Spleen (tissue), 11 donors: Measurements from ENCODE around the gene OTOS. TPM values are rescaled to one million over a fixed set of nuclear protein-coding genes. Genes with fewer than 3 reads are reported as not detected.

Experiments
- DNase-seq: peaks from one replicate; pipeline ENCODE4 v3.0.0-alpha.2; 2020
- H3K27ac ChIP-seq, 8 donors: fragments of 200-600 bp; sonication (generic) in 7 of 8; 1 replicate in 4 of 8; 2 replicates in 4 of 8; pipeline versions ENCODE4 v1.5.0 to v1.8.0; 2016 to 2021; ENCODE audit warnings: inconsistent platforms in 4 of 8, mild to moderate bottlenecking in 4 of 8, moderate library complexity in 1 of 8
- H3K27me3 ChIP-seq, 7 donors: fragments of 200-600 bp; sonication (generic) in 6 of 7; replicated peaks in 1 of 7; 1 replicate in 4 of 7; 2 replicates in 3 of 7; pipeline versions ENCODE4 v1.5.0 to v1.8.0; 2016 to 2021; ENCODE audit warnings: inconsistent platforms in 3 of 7, mild to moderate bottlenecking in 1 of 7
- H3K36me3 ChIP-seq, 6 donors: fragments of 200-600 bp; sonication (generic) in 5 of 6; 1 replicate in 4 of 6; 2 replicates in 2 of 6; pipeline versions ENCODE4 v1.5.0 to v1.8.0; 2016 to 2021; ENCODE audit warnings: inconsistent platforms in 2 of 6
- H3K4me1 ChIP-seq, 6 donors: fragments of 200-600 bp; sonication (generic) in 5 of 6; 1 replicate in 3 of 6; 2 replicates in 3 of 6; pipeline versions ENCODE4 v1.5.0 to v1.8.0; 2016 to 2021; ENCODE audit warnings: inconsistent platforms in 3 of 6
- H3K4me3 ChIP-seq, 8 donors: fragments of 200-600 bp; sonication (generic) in 7 of 8; 1 replicate in 4 of 8; 2 replicates in 4 of 8; pipeline versions ENCODE4 v1.5.0 to v1.8.0; 2016 to 2021; ENCODE audit warnings: inconsistent platforms in 4 of 8, mild to moderate bottlenecking in 4 of 8, moderate library complexity in 2 of 8
- H3K9me3 ChIP-seq, 8 donors: fragments of 200-600 bp; sonication (generic) in 7 of 8; 1 replicate in 4 of 8; 2 replicates in 4 of 8; pipeline versions ENCODE4 v1.5.0 to v1.8.0; 2016 to 2021; ENCODE audit warnings: inconsistent platforms in 4 of 8
- POLR2A ChIP-seq, 3 donors: fragments of 450-650 bp; IDR thresholded peaks; one replicate each; pipeline ENCODE4 v1.5.1; 2017; ENCODE audit warnings: antibody characterized with exemption in 3 of 3, mild to moderate bottlenecking in 1 of 3
- POLR2AphosphoS5 ChIP-seq, 3 donors: sonication (generic); formaldehyde crosslinking; IDR thresholded peaks; one replicate each; pipeline ENCODE4 v1.5.1; 2017; ENCODE audit warnings: antibody characterized with exemption in 3 of 3
- WGBS, 5 donors: extraction: QIAGEN DNeasy Blood & Tissue Kit in 3 of 5; methylation state at CpG; one replicate each; pipeline versions ENCODE4 v1.1.5 to v1.1.7; 2013 to 2018; 5-methylcytosine and 5-hydroxymethylcytosine counted together
- intact Hi-C: fragments of 100-400 bp; cut with DNase I; formaldehyde crosslinking; loops from one replicate; pipeline ENCODE4 v1.15.0; 2023; ENCODE audit warnings: low total_unique reads
- polyA plus RNA-seq, 3 donors: library from polyadenylated mRNA; stranded (reverse); fragments of 200-250 nt; gene quantifications; one replicate each; pipeline ENCODE4 v1.2.1, GENCODE V29; 2013
- total RNA-seq, 7 donors: library from RNA; depleted of rRNA in 3 of 7; stranded (reverse); fragments of >200 nt in 3 of 7; fragmentation: NEBNext Ultra II Directional in 4 of 7; extraction: Animal tissue kit (Norgen Biotek cat#: 25700) in 4 of 7; gene quantifications; one replicate each; pipeline versions ENCODE4 v1.1.0 to v1.2.1, GENCODE V29; 2016 to 2021
- TF ChIP-seq, protein P1 (sequence below), 11 experiments: fragments of 200-600 bp in 7 of 11; fragments of 450-650 bp in 4 of 11; sonication (generic) in 4 of 11; IDR thresholded peaks in 8 of 11; conservative IDR thresholded peaks in 3 of 11; 1 replicate in 7 of 11; 2 replicates in 4 of 11; pipeline versions ENCODE4 v1.4.0 to v1.8.0; 2016 to 2021; ENCODE audit warnings: antibody characterized with exemption in 11 of 11, inconsistent platforms in 4 of 11, mild to moderate bottlenecking in 1 of 11
- donor health status: healthy with polysubstance abuse.
- donor health status: DM: no; HTN: no; CAD: no; lungs with moderate emphysema.
- donor health status: DM: no; HTN: no; CAD: no.
- donor health status: Bipolar disorder and iron deficiency.
- donor health status: healthy.
- donor health status: DM: no; HTN: no; CAD: no.
- donor health status: DM: yes; HTN: yes; CAD: no.

OTOS gene
- total and polyA plus RNA-seq, 10 donors = not detected

DNA sequence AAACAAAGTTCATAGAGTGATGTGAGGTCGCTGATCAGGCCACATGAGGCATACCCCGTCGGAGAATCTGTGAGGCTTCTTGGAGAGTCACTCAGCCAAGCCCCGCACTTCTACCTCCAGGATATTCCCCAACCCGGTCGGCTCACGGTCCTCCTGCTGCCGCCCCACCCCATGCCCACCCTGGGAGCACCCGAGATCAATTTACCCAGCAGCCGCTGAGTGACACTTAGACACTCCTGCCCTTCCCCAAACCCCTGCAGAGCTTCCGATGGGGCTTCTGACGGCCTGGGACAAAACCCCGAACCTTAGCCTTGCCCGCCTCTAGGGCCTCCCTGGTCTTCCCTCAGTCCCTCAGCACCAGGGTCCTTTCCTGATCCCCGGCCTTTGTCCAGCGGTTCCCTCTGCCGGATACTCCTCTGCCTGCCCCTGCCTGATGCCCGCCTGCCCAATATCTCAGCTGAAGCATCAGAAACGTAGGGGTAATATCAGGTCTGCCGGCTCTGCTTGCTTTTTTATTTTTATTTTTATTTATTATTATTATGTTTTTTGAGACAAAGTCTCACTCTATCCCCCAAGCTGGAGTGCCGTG, 18.9 kb upstream of the OTOS start:
- no peak overlapping the region for H3K4me3 ChIP-seq
- no peaks in the 10 kb centered on the region for H3K36me3 ChIP-seq
- H3K4me1 ChIP-seq = no peaks in the 10 kb centered on the region
- WGBS, 5 donors = 80 to 90% (median 86%) methylated on average over 21 of the region's 21 CpGs
- no peak overlapping the region for H3K27ac ChIP-seq
- H3K9me3 ChIP-seq = no peaks in the 10 kb centered on the region
- peaks cover 0 to 16% (median 0%) of the 10 kb centered on the region in 7 donors for H3K27me3 ChIP-seq
- TF ChIP-seq POLR2AphosphoS5 (IDR thresholded peaks at IDR 0.05) = no peak
- TF ChIP-seq, protein P1, sequence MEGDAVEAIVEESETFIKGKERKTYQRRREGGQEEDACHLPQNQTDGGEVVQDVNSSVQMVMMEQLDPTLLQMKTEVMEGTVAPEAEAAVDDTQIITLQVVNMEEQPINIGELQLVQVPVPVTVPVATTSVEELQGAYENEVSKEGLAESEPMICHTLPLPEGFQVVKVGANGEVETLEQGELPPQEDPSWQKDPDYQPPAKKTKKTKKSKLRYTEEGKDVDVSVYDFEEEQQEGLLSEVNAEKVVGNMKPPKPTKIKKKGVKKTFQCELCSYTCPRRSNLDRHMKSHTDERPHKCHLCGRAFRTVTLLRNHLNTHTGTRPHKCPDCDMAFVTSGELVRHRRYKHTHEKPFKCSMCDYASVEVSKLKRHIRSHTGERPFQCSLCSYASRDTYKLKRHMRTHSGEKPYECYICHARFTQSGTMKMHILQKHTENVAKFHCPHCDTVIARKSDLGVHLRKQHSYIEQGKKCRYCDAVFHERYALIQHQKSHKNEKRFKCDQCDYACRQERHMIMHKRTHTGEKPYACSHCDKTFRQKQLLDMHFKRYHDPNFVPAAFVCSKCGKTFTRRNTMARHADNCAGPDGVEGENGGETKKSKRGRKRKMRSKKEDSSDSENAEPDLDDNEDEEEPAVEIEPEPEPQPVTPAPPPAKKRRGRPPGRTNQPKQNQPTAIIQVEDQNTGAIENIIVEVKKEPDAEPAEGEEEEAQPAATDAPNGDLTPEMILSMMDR (IDR thresholded peaks at IDR 0.05 in 8 of 11, conservative IDR thresholded peaks at IDR 0.05 in 3 of 11) = no peak
- no peak for TF ChIP-seq POLR2A (IDR thresholded peaks at IDR 0.05)
- intact Hi-C loops = no loop called here
- peak; percentile 65 for DNase-seq

DNA sequence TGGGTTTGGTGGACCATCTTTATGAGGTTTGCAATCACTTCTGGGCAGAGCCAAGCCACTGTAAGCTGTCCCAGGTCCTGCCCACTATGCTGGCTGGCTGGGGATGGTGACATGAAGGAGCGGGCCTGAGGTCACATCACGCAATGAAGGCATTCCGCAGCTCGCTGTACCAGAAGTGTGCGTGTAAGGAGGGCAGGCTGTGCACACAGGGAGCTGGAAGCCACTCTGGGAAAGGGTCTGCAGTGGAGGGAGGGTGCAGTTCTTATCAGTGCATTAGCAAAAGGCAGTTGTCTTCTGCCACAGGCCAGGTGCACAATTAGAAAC, 16.7 kb upstream of the OTOS start:
- Histone ChIP-seq H3K27ac (no peak overlapping the region), H3K4me3 (no peak overlapping the region), H3K36me3 (no peaks in the 10 kb centered on the region), H3K4me1 (no peaks in the 10 kb centered on the region), H3K27me3 (peaks cover 0 to 16% (median 0%) of the 10 kb centered on the region in 7 donors), H3K9me3 (peaks cover 0 to 7% (median 0%) of the 10 kb centered on the region in 8 donors)
- WGBS, 5 donors = 88 to 91% (median 89%) methylated on average over 5 of the region's 5 CpGs
- intact Hi-C loops = no loop called here
- TF ChIP-seq, protein P1 (IDR thresholded peaks at IDR 0.05 in 8 of 11, conservative IDR thresholded peaks at IDR 0.05 in 3 of 11) = no peak
- TF ChIP-seq POLR2A (IDR thresholded peaks at IDR 0.05) (no peak), POLR2AphosphoS5 (IDR thresholded peaks at IDR 0.05) (no peak)
- peak; percentile 40 for DNase-seq

DNA sequence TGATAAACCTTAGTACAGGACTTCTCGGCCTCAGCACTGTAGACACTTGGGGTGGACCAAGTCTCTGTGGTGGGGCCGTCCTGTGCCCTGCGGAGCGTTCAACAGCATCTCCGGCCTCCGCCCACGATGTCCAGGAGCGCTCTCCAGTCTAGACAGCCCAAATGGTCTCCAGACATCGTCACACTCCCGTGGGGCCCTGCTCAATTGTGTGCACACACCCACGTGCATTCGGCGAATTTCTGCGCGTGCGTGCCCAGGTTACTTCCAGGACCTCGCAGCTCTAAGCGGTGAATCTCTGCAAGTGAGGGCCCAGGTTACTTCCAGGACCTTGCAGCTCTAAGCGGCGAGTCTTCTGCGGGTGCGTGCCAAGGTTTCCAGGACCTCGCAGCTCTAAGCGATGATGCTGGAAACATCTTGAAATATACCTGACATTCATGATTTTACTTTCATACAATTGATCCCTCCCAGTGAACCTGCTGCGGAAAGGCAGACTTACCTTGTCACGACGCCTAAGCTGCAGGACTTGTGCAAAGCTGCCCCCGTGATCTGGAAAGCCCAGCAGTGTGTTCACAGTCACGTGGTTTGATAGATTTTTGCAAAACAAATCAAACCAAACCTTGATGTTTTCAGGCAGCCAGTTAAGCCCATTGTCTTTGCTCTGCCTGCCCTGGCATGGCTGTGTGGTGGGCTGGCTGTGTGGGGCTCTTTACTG, 16.1 kb upstream of the OTOS start:
- no peak overlapping the region for H3K27ac ChIP-seq
- 74 to 85% (median 80%) methylated on average over 27 to 29 of the region's 29 CpGs for WGBS, 5 donors
- DNase-seq = peak; percentile 57
- H3K4me1 ChIP-seq = no peaks in the 10 kb centered on the region
- H3K9me3 ChIP-seq = peaks cover 0 to 7% (median 0%) of the 10 kb centered on the region in 8 donors
- no peak overlapping the region for H3K4me3 ChIP-seq
- H3K27me3 ChIP-seq = peaks cover 0 to 13% (median 0%) of the 10 kb centered on the region in 7 donors
- intact Hi-C loops = no loop called here
- H3K36me3 ChIP-seq = no peaks in the 10 kb centered on the region
- TF ChIP-seq POLR2AphosphoS5 (IDR thresholded peaks at IDR 0.05) = no peak
- TF ChIP-seq, protein P1 (IDR thresholded peaks at IDR 0.05 in 8 of 11, conservative IDR thresholded peaks at IDR 0.05 in 3 of 11) = no peak
- no peak for TF ChIP-seq POLR2A (IDR thresholded peaks at IDR 0.05)

DNA sequence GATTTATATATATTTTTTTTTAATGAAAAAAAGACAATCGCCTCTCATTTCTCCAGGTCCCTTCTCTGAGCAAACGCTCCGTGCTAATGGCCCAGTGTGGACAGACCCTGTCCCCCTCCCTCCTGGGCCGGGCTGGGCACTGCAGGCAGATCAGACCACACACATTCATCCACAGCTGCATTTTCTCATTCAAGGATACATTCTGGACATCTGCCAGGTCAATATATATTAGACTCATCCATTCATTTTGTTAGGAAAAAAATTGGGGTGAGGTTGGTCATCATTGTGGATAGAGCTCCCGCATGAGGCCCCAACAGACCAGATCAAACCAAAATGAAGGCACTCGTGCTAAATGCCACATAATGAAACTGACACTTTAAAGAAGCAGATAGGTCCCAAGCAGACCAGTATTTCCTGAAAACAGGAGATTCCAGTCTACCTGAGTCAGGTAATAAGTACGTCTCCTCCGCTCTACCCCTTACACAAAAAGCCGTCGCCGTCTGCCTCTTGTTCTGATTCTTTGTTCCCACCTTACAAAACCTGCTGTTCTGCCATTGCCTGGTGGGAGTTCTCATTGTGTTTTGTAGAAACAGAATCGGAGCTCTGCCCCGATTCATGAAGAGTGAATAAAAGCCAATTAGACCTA, 15.4 kb upstream of the OTOS start:
- no peak overlapping the region for H3K27ac ChIP-seq
- peaks cover 0 to 7% (median 0%) of the 10 kb centered on the region in 8 donors for H3K9me3 ChIP-seq
- H3K4me1 ChIP-seq = no peaks in the 10 kb centered on the region
- 84 to 90% (median 88%) methylated on average over 13 of the region's 13 CpGs for WGBS, 5 donors
- no peak overlapping the region for H3K4me3 ChIP-seq
- intact Hi-C loops = no loop called here
- no peaks in the 10 kb centered on the region for H3K36me3 ChIP-seq
- DNase-seq = peak; percentile 38
- TF ChIP-seq, protein P1 (IDR thresholded peaks at IDR 0.05 in 8 of 11, conservative IDR thresholded peaks at IDR 0.05 in 3 of 11) = no peak
- TF ChIP-seq POLR2A (IDR thresholded peaks at IDR 0.05) = no peak
- no peak for TF ChIP-seq POLR2AphosphoS5 (IDR thresholded peaks at IDR 0.05)
- H3K27me3 ChIP-seq = peaks cover 0 to 20% (median 0%) of the 10 kb centered on the region in 7 donors
